Measurements from ENCODE around the gene CA4.

CA4 gene

DNA sequence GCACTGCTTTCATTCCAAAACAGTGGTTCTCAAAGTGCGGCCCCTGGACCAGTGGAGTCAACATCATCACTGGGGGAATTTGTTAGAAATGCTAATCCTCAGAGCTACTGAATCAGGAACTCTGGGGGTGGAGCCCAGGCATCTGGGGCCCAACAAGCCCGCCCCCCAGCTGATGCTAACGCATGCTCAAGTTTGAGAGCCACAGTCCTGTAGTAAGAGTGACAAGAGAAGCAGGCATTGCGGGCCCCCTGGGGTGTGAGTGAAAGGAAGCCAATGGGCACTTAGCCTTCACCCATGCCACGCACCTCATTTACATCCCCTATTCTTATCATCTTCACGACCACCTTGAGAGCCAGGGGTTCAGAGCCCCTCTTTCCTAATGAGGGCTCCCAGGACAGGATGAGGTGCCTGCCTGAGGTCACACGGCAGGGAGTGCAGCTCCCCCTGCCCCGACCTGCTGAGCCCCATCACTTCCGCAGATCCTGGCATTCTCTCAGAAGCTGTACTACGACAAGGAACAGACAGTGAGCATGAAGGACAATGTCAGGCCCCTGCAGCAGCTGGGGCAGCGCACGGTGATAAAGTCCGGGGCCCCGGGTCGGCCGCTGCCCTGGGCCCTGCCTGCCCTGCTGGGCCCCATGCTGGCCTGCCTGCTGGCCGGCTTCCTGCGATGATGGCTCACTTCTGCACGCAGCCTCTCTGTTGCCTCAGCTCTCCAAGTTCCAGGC is 9.1 kb downstream of the CA4 start:
- peak; percentile 24; the same call in 2 of the 3 replicates for ATAC-seq (ENCODE audit: low read depth)
- no peaks in the 10 kb centered on the region for H3K27me3 ChIP-seq (ENCODE audit: insufficient read depth, poor library complexity, severe bottlenecking)

GRCh38 chr17:60159479-60159866 is 9.7 kb downstream of the CA4 start:
- Histone ChIP-seq H3K9me3 (ENCODE audit: severe bottlenecking) (no peaks in the 10 kb centered on the region), H3K27me3 (ENCODE audit: insufficient read depth, poor library complexity, severe bottlenecking) (no peaks in the 10 kb centered on the region), H3K36me3 (ENCODE audit: low read depth) (no peaks in the 10 kb centered on the region), H3K27ac (ENCODE audit: poor library complexity, severe bottlenecking) (no peak overlapping the region), H3K4me3 (ENCODE audit: severe bottlenecking) (no peak overlapping the region), H3K4me1 (ENCODE audit: insufficient read depth, poor library complexity, severe bottlenecking) (no peaks in the 10 kb centered on the region)
- no peak for ATAC-seq (ENCODE audit: low read depth)
- TF ChIP-seq, protein P1, sequence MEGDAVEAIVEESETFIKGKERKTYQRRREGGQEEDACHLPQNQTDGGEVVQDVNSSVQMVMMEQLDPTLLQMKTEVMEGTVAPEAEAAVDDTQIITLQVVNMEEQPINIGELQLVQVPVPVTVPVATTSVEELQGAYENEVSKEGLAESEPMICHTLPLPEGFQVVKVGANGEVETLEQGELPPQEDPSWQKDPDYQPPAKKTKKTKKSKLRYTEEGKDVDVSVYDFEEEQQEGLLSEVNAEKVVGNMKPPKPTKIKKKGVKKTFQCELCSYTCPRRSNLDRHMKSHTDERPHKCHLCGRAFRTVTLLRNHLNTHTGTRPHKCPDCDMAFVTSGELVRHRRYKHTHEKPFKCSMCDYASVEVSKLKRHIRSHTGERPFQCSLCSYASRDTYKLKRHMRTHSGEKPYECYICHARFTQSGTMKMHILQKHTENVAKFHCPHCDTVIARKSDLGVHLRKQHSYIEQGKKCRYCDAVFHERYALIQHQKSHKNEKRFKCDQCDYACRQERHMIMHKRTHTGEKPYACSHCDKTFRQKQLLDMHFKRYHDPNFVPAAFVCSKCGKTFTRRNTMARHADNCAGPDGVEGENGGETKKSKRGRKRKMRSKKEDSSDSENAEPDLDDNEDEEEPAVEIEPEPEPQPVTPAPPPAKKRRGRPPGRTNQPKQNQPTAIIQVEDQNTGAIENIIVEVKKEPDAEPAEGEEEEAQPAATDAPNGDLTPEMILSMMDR (IDR thresholded peaks at IDR 0.05; ENCODE audit: poor library complexity, severe bottlenecking), result no peak
- DNase-seq (ENCODE audit: low spot score), result no peak

More for the DNA sequence above, 9.1 kb downstream of the CA4 start:
- TF ChIP-seq, protein P1 (IDR thresholded peaks at IDR 0.05; ENCODE audit: poor library complexity, severe bottlenecking), result no peak
- no peak overlapping the region for H3K27ac ChIP-seq (ENCODE audit: poor library complexity, severe bottlenecking)
- no peaks in the 10 kb centered on the region for H3K36me3 ChIP-seq (ENCODE audit: low read depth)
- H3K4me1 ChIP-seq (ENCODE audit: insufficient read depth, poor library complexity, severe bottlenecking), result no peaks in the 10 kb centered on the region
- H3K4me3 ChIP-seq (ENCODE audit: severe bottlenecking), result no peak overlapping the region
- DNase-seq (ENCODE audit: low spot score), result no peak
- no peaks in the 10 kb centered on the region for H3K9me3 ChIP-seq (ENCODE audit: severe bottlenecking)

DNA sequence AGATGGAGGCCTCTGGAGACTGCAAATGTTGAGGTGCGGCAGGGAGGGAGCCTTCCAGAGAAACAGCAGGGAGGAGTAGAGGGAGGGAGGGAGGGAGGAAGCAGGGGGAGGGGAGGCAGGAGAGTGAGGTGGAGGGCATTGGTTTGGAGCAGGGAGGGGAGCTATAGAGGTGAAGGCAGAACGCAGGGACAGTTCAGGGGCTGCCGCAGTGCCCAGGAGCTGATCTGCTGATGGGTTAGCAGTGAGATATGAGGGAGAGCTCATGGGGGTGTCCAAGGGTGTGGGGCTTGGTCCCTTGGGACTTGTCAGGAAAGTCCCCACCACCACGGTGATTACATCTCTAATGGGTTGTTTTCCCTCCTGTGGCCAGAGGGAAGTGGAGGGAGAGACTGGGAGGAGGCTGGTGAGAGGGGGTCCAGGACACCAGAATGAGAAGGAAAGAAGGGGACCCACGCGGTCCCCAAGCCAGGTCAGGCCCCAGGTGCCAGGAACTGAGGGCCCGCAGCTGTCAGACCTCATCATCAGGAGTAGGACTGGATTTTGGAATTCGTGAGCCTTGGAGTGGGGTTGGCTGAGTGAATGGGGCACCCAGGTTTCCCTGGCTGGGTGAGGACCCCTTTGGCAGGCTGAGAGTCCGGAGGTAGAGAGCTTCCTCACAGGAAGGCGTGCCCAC is 11.2 kb downstream of the CA4 start:
- H3K27me3 ChIP-seq (ENCODE audit: insufficient read depth, poor library complexity, severe bottlenecking), result no peaks in the 10 kb centered on the region

DNA sequence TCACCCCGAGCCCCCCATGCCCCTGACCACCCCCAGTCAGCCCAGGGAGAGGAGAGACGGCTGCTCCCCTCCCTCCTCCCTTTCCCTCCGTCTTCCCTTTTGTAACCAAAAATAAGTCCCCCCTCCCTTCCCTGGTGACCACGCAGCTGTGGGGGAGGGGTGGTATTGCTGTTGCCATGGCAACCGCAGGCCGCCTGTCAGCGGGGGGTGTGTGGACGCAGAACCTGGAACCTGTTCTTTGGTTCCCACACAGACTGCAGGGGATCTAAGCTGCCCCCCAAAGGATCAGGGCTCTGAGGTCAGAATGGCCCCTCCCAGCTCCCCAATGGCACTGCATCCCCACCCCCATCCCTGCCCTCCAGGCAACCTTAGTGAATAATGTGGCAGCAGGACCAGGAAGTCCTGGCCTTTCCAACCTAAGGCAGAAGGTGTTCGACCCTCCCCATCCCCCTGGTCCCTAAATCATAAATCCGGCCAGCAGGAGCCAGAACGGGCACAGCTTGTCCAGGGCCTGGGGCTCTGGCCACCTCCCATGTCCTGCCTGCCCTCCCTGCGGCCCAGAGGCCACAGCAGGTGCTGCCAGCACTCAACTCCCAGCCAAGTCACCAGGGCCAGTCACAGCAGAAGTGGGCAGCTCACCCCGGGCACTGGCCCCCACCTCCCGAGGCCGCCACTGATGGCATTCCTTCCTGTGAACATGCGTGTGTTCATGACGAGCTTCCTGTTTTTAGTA is 12.0 kb downstream of the CA4 start:
- TF ChIP-seq, protein P1 (IDR thresholded peaks at IDR 0.05; ENCODE audit: poor library complexity, severe bottlenecking), result no peak
- H3K27ac ChIP-seq (ENCODE audit: poor library complexity, severe bottlenecking), result no peak overlapping the region
- DNase-seq (ENCODE audit: low spot score) (no peak), ATAC-seq (ENCODE audit: low read depth) (no peak)
- no peaks in the 10 kb centered on the region for H3K4me1 ChIP-seq (ENCODE audit: insufficient read depth, poor library complexity, severe bottlenecking)
- H3K27me3 ChIP-seq (ENCODE audit: insufficient read depth, poor library complexity, severe bottlenecking), result no peaks in the 10 kb centered on the region
- no peaks in the 10 kb centered on the region for H3K36me3 ChIP-seq (ENCODE audit: low read depth)
- no peak overlapping the region for H3K4me3 ChIP-seq (ENCODE audit: severe bottlenecking)
- no peaks in the 10 kb centered on the region for H3K9me3 ChIP-seq (ENCODE audit: severe bottlenecking)

More for the DNA sequence above, 11.2 kb downstream of the CA4 start:
- H3K4me1 ChIP-seq (ENCODE audit: insufficient read depth, poor library complexity, severe bottlenecking), result no peaks in the 10 kb centered on the region
- H3K27ac ChIP-seq (ENCODE audit: poor library complexity, severe bottlenecking), result no peak overlapping the region
- DNase-seq (ENCODE audit: low spot score), result no peak
- H3K36me3 ChIP-seq (ENCODE audit: low read depth), result no peaks in the 10 kb centered on the region
- no peaks in the 10 kb centered on the region for H3K9me3 ChIP-seq (ENCODE audit: severe bottlenecking)
- no peak overlapping the region for H3K4me3 ChIP-seq (ENCODE audit: severe bottlenecking)
- TF ChIP-seq, protein P1 (IDR thresholded peaks at IDR 0.05; ENCODE audit: poor library complexity, severe bottlenecking), result no peak
- no peak for ATAC-seq (ENCODE audit: low read depth)

Data from RWPE2 (cell line).